NCI-H2227 treated with DMSO at 0.1 percent for 48 hours (cell line): Measurements from ENCODE around the gene RBM20.

Source experiments
- DNase-seq: peaks from one replicate; lab custom pipeline; 2025; lab: John Stamatoyannopoulos, UW

Gene RBM20

DNA sequence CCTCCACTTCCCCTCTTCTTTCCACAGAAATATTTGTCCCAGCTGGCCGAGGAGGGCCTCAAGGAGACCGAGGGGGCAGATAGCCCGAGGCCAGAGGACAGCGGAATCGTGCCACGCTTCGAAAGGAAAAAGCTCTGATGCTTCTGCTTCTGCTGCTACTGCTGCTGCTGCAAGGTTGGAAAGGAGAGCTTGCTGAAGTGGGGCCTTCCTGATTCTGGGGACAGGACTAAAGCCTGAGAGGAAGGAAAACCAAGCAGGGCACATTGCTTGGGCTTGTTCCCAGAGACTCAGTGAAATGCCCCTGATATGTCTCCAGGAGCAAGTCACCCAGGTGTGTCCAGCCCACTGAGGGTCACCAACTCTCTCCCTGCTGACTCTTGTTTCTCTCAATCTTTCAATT, 191.7 kb downstream of the RBM20 start:
- DNase-seq = no peak

DNA sequence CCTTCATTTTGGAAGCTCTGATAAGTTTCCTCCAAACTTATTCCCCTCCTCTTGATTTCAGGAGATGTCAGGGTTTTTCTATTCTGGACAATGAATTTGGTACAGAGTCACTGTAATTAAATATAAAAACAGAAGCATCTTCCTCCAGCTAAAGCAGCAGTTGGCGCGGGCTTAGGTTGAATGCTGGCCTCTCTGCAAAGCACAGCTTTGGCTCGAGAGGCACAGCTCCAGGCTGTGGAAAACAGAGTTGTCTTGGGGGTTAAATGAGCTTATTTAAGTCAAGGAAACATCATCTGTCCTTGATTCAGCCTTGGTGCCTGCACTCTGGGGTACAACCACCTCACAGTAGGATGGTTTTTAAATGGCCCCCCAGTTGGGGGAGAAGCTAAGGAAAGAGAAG, 192.6 kb downstream of the RBM20 start:
- no peak for DNase-seq

DNA sequence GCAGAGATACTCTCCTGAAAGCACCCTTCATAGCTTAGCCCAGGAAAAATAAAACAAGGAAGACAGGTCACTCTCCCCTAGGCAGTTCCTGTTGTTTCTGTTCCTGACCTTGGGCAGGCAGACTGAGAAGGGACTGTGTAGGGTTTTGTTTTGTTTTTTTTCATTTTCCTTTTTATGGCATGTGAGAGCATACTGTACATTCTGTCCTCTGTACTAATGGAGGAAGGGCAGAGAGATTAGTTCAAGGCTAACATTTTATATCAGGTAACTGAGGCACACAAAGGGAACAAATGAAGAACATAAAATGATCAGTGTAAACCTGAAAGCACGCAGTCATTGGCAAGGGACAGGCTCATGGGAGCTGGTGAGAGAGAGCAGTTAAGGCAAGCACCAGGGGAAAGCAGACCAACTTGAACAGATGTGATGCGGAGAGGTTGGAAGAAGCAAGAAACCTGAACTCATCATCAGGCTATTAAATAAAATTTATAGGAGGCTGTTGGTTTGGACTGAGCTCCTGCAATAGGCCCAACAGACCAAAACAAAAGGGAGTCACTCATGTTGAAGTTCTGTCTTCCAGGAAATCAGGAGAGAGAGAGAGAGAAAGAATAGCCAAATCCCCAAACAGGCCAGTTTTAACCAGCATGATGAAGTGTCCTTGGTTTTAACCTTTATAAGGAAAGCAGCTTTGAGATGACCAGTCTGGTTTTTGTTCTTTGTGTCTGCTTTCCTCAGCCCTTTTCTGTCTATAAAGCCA, 193.5 kb downstream of the RBM20 start:
- no peak for DNase-seq

DNA sequence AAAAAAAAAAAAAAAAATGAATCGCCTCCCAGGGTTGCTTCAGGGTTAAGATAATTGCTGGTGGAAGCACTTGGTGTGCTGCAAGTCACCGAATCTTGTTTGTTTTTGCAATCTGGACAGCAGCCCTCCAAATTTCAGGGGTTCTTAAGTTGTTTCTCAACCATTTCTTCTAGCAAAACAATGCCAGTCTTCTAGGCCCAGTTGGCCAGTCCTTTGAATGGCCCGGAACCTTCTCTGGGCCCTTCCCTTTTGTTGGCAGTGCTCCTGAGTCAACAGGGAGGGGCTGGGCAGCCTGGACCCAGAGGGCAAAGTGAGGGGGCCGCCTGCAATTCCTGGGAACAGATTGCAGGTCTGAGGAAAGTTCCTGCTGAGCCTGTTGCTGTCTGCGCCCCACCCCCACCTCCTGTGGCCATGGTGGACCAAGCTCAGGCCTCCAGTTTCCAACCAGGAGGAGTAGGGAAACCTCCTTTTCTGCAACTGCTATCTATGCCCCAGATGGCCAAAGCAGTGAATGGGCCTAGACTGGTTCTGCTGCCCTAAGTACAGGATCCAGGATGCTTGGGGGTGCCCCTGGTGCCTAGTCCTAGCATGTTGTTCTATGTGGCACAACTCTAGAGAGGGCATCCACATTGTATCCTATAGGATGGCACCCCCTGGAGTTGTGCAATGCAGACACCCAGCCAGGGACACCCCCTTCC, 196.2 kb downstream of the RBM20 start:
- no peak for DNase-seq

DNA sequence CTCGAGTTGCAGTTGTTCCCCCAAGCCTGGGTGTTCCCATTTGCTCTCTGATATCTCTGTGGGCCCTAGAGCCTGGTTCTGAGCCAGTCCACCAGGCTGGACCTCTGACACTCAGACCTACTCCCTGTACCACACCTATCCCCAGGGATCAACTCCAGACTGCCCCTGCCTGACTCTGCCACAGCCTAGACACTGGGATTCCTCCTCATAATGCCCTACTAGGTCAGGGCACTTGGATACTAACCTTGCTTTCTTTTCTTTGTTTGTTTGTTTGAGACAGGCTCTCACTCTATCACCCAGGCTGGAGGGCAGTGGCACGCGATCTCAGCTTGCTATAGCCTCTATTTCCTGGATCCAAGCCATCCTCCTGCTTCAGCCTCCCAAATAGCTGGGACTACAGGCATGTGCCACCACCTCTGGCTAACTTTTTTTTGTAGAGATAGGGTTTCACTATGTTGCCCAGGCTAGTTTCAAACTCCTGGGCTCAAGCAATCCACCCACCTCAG, 196.8 kb downstream of the RBM20 start:
- DNase-seq = no peak

DNA sequence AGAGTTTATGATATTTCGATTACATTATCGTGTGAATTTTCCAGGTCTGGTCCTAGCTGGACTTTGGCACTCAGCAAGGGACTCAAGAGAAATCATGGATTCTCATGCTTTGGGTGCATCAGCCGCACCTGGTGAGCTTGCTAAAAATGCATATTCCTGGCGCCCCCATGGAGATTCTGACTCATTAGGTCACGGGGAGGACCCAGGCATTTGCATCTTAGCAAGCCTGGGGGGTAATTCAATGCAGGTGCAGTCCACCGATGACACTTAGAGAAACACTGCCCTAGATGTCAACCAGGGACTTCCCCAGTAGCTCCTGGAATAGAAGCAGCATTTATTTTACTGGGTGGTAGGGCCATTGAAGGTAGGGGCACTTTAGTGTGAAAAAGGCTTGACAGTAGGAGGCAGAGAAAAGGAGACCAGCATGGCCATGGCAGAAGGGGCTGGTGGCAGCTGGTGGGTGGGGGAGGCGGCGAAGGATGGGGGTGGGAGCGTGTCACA, 197.7 kb downstream of the RBM20 start:
- no peak for DNase-seq

DNA sequence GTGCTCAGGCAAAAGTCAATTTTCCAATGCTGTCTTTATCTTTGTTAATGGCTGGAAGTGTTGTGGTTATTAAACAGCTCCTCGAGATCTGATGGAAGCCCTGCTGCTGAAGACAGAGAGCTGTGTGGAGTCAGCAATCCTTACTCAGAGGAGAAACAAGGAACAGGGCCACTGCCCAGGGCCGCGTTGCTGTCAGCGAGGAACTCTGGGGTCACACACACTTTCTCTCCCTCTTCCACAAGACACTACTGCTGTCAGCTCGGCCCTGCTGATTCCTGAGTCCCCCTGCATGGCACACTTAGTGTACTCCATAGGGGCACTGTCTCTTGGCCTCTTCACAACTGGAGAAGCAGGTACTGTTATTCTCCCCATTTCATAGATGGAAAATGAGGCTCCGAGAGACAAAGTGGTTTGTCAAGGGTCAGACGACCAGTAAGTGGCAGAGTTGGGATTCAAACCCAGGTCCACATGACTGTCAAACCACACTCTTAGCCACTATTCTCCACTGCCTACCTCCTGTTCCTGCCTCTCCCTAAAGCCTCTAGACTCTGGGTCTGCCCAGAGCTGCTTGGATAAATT, 198.3 kb downstream of the RBM20 start:
- DNase-seq = no peak

DNA sequence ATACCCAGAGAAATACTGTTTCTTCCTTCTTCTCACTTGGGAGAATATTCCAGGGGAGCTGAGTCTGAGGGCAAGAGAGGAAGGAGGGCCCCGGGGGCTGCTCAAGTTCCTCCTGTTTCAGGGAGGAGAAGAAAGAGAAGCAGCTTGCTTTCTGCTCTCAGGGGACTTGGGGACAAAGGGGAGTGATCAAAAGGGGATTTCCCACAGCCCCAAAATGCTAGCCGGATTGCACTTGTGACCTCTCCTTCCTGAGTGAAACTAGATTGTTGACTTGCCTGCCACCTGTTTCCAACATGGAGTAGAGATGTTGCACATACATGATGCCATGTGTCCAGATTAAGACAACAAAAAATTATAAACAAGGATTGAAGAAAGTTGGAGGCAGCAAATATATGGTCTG, 198.9 kb downstream of the RBM20 start:
- no peak for DNase-seq

DNA sequence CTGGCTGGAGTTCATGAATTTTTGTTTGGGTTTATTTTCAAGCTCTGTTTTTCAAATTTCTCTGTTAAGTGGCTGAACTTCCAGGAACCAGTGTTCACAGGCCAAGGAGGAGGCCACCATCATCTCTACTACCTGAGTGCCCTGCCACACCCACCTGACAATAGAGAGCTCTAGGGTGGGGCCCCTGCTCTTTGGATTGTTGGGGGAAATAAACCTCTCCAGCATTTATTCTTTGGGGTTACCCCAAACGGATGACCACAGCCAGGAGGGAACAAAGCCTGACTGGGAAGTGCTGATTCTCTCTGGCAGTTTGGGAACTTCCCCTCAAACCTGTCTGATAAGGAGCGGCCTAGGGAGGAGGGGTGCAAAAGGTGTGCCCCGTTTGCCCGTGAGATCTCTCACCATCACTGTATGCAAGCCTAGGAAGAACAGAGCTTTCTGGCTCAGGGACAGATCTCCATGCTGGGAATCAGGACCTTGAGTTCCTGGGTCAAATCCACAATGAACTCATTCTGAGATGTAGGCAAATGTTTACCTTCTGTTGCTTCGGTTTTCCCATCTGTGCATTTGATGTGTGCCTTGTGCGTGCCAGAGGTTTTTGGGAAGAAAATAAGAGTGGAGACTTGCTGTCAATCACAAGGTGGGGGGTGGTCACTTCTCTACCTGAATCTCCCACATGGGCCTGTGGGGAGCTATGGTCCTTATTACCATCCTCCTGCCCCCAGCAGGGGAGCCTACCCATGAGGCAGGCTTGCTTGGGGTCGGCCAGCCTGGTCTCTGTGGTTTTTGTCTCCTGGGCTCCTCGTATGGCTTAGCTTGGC, 199.9 kb downstream of the RBM20 start:
- no peak for DNase-seq

DNA sequence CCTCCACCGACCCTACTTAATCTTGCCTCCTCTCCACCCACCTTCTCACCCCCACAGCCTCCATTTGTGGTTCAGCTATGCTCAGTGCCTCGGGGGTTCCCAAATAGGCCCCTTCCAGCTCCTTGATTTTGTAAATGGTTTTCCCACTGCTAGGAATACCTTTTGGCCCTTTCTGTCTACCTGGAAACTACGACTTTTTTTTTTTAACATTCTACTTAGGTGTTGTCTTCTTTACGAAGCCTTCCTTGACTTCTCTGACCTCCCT, 200.4 kb downstream of the RBM20 start:
- no peak for DNase-seq

DNA sequence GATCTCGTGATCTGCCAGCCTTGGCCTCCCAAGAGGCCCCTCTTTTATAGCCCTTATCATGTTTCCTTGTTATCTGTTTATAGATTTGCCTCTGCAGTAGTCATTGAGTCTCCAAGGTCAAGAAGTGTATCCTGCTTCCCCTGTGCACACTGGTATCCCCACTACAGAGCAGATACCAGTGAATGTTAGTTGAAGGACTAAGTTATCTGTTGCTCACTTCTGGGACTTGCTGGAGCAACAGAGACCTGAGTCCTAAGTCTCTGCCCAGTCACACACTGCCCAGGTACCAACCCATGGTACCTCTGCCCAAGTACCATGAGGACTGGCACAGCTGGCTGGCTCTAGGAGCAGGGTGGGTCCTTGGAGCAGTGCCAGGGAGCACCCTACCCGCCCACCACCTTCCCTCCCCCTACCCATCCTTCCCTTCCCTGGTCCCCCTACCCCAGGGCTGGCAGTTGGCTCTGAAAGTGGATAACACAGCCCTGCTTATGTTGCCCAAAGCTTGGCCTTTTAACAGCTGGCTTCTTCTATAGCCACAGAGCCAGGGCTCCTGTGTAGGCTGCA, 201.1 kb downstream of the RBM20 start:
- DNase-seq = no peak

DNA sequence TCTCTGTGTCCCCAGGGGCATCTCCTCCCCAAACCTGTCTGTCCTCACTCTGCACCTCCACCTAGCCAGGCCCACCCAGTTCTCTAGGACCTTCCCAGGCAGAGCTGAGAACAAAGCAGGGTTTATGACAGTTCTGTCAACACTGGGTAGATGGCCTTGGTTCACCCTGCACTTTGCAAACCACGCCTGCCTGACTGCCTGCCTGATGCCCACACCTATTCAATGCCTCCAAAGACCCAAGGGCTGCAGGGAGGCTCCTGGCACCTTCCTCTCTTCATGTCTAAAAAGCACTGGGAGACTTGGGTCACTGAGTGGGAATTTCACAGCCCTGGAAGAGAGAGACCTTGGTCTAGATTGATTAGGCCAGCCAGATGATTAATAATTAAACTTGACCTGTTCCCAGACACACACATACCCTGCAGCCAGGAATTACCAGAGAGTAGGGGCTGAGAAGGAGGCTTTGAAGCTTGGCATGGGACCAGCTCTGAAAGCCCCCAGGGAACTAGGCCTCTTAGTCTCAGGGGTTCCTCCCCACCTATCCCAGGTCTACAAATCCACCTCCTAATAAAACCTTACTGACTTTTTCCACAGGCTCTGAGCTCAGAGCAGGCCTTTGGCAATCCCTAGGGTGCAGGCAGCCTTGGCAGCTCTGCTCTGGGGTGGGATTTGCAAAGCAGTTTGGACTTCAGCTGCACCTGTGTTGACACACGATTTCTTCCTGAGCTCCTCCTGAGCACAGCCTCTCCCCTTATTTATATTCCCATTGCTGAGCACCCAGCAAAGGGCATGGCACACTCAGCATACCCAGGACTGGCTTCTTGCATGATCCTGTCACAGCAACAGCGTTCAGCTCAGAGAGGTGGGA, 201.9 kb downstream of the RBM20 start:
- no peak for DNase-seq

DNA sequence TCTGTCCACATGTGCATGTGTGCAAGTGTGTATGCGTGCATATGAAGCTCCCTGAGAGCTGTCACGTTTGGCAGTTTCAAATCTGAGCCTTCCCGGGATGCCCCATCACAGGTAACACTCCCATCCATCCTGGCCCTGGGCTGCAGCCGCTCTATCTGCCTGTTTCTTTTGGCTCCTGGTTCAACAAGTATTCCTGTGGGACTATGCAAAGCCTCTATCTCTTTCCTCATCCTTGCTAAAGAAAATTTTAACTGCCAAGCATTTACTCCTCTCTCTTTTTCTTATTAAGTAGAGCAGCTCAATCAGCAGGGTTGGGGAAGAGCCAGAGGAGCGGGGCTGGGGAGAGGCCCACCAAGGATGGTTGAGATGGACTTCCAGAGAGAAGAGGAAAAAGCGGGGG, 203.2 kb downstream of the RBM20 start:
- no peak for DNase-seq

DNA sequence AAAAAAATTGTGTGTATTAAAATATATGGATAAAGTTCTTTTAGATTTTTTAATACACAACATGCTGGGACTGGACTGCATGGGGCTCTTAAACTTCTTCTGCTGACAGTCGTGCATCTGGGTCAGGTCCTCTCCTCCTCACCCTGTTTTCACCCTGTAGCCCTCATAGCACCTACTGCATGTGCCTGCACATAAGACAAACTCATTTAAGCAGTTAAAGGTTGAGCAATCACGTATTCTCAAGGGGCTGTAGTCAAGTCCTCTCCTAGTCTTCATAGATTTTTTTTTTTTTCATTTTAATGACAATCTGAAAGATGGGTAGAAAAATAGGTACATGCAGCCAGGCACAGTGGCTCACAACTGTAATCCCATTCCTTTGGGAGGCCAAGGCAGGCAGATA, 204.0 kb downstream of the RBM20 start:
- DNase-seq = no peak

DNA sequence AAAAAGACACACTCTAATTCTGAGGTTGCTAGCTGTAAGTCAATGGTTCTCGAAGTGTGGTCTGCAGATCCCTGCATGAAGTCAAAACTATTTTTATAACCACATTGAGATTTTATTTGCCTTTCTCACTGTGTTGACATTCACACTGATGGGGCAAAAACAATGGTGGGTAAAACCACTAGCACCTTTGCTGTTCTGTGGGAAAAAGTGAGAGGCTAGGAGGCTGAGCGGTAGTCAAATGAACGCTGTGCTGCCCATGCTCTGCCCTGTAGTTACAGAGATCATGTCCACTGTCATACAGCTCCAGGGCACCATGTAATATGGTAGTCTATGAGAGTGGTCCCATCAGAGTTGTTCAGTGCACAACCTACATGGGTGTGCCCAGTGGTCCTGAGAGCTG, 206.0 kb downstream of the RBM20 start:
- no peak for DNase-seq

DNA sequence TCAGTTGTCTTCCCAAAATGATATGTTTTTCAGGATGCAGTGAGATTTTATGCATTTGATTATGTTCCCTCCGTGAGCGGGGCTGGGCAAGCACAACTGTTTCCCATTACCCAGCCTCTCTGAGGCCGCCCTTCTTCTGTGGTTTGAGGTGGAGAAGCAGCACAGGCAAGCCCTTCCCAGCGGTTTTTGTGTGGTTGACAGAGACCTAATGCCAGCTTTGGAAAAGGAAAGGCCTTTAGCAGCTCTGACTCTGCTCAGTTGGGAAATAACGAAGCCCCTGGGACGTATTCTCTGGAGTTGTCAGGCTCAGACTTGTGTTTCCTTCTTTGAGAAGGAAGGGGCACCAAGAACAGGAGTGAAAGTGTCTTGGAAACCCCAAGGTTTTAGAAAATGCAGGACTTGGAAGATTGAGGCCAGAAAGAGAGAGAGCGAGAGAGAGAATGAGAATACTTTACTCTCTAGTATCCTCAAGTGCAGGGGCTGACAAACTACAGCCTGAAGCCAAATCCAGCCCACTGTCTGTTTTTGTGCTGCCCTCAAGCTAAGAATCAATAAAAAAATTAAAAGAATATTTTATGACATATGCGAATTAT, 207.0 kb downstream of the RBM20 start:
- no peak for DNase-seq

DNA sequence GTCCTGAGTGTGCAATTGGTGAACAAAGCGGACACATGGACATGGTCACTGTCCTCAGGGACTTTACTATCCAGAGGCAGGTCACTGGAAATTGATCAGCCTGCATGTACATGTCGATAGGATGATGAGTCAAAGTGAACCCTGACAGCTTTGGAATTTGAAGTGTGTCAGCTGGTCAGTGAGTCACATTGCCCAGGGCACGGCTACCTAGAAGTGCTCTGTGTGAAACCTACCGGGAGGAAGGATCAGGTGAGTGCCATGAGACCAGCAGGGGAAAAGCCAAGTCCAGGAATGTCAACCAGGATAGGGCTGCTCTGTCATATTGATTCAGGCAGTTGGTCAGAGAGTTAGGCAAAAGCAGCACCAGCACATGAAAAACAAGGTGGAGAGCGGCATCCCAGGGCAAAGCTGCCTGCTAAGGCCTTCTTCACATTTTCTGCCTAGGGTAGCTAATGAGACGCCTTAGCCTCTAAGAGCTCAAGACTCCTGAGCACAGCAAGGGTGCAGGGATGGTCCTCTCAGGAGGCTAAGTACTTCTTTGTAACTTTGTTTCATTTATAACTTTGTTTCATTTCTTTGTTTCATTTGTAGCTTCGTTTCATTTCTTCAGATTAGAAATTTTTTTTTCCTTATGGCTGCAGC, 208.2 kb downstream of the RBM20 start:
- DNase-seq = no peak

DNA sequence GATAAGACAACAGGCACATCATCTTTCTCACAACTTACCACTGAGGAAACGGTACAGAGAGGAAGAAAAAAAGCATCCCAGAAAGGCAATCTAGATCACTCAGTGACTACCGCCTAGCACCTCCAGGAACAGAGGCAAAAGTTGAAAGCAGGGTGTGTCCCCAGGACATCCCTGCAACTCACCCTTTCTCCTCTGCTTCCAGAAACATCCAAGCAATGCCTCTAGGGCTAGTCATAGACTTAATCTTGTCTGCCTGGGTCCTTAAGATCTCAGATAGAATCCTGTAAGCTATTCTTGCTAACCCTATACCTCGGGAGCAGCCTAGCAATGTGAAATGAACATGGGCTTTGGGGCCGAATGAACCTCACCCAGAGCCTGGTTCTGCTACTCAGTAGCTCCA, 208.8 kb downstream of the RBM20 start:
- no peak for DNase-seq

DNA sequence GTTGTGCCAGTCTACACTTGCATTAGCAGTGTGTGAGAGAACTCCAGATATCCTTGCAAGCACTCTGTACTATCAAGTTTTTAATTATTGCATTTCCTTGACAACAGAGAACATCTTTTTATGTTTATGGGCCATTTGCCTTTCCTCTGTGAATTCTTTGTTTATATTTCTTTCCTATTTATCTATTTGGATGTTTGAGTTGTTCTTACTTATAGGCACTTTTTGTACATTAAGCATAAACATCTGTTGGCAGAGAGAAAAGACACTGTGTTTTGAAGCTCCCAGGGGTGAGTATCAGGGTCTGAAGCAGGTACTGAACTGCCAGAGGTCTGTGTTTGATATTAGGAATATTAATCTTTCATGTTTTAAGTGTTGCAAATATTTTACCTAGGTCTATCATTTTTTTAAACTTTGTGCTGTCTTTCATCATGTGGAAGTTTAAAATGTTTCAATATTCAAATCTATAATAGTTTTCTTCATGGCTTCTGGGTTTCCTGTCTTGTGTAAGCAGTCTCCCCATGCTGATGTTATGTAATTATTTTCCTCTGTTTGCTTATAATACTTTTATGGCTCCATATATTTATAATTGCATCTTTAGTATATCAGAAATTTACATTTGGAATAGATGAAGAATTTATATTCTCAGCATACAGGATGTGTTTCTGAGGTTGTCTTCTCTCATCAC, 209.9 kb downstream of the RBM20 start:
- DNase-seq = no peak
